ENCODE measurements around the gene RNF224.

GRCh38 chr9:137186385-137186784 is 40.9 kb upstream of the RNF224 start:
- no peak for TF ChIP-seq EZH2phosphoT487 (IDR thresholded peaks at IDR 0.05; ENCODE audit: unreplicated experiment)
- no peak for TF ChIP-seq CTCF (conservative IDR thresholded peaks at IDR 0.05; ENCODE audit: low read depth in 2 of 2)
- TF ChIP-seq CREB1 (CRISPR knock-in tag; IDR thresholded peaks at IDR 0.05; ENCODE audit: low read depth): no peak
- no peak for TF ChIP-seq EZH2 (IDR thresholded peaks at IDR 0.05; ENCODE audit: low read depth, unreplicated experiment)
- TF ChIP-seq ZNF114 (CRISPR knock-in tag; IDR thresholded peaks at IDR 0.05): no peak
- TF ChIP-seq REST (IDR thresholded peaks at IDR 0.05; ENCODE audit: unreplicated experiment): no peak
- TF ChIP-seq POLR2AphosphoS5 (IDR thresholded peaks at IDR 0.05; ENCODE audit: low read depth): no peak
- TF ChIP-seq STAT1 (IDR thresholded peaks at IDR 0.05; ENCODE audit: unreplicated experiment): no peak
- TF ChIP-seq JUNB (IDR thresholded peaks at IDR 0.05; ENCODE audit: unreplicated experiment): no peak
- TF ChIP-seq ETS1 (IDR thresholded peaks at IDR 0.05): no peak
- no peak for TF ChIP-seq ZNF331 (CRISPR knock-in tag; IDR thresholded peaks at IDR 0.05; ENCODE audit: low read depth)
- TF ChIP-seq NANOG (IDR thresholded peaks at IDR 0.05; ENCODE audit: borderline replicate concordance): no peak
- no peak for TF ChIP-seq ZNF462 (CRISPR knock-in tag; IDR thresholded peaks at IDR 0.05)
